Ishikawa (cell line): ENCODE measurements around the gene ATRX.

Experiments
- CEBPB ChIP-seq: IDR thresholded peaks from 2 replicates; pipeline ENCODE4 v1.6.1; 2012
- CREB1 ChIP-seq: IDR thresholded peaks from 2 replicates; pipeline ENCODE4 v1.6.1; 2012; ENCODE audit warnings: low read depth
- EGR1 ChIP-seq: IDR thresholded peaks from 2 replicates; pipeline ENCODE4 v1.6.1; 2012
- EP300 ChIP-seq: IDR thresholded peaks from 2 replicates; pipeline ENCODE4 v1.6.1; 2012; ENCODE audit warnings: borderline replicate concordance
- FOXM1 ChIP-seq: IDR thresholded peaks from 2 replicates; pipeline ENCODE4 v1.6.1; 2012; ENCODE audit warnings: low read depth, borderline replicate concordance
- MAX ChIP-seq: IDR thresholded peaks from 2 replicates; pipeline ENCODE4 v1.6.1; 2012
- NFIC ChIP-seq: IDR thresholded peaks from 2 replicates; pipeline ENCODE4 v1.6.1; 2012
- RAD21 ChIP-seq: IDR thresholded peaks from 2 replicates; pipeline ENCODE4 v1.6.1; 2012; ENCODE audit warnings: low read depth
- REST ChIP-seq: IDR thresholded peaks from 2 replicates; pipeline ENCODE4 v1.6.1; 2012; ENCODE audit warnings: low read depth, mild to moderate bottlenecking
- TAF1 ChIP-seq: IDR thresholded peaks from 2 replicates; pipeline ENCODE4 v1.6.1; 2012; ENCODE audit warnings: low read depth, mild to moderate bottlenecking
- TCF12 ChIP-seq: IDR thresholded peaks from 2 replicates; pipeline ENCODE4 v1.6.1; 2012; ENCODE audit warnings: low read depth
- TEAD4 ChIP-seq: IDR thresholded peaks from 2 replicates; pipeline ENCODE4 v1.6.1; 2012
- USF1 ChIP-seq: IDR thresholded peaks from 2 replicates; pipeline ENCODE4 v1.6.1; 2012
- YY1 ChIP-seq: IDR thresholded peaks from 2 replicates; pipeline ENCODE4 v1.6.1; 2012; ENCODE audit warnings: low read depth
- ZBTB7A ChIP-seq: IDR thresholded peaks from 2 replicates; pipeline ENCODE4 v1.6.1; 2012; ENCODE audit warnings: low read depth

ATRX gene

GRCh38 chrX:77528034-77528433, 258.0 kb downstream of the ATRX start:
- no peak for TF ChIP-seq TAF1
- TF ChIP-seq CEBPB, result no peak
- TF ChIP-seq MAX, result no peak
- TF ChIP-seq NFIC, result no peak
- no peak for TF ChIP-seq EP300
- no peak for TF ChIP-seq YY1
- TF ChIP-seq ZBTB7A, result no peak
- TF ChIP-seq REST, result no peak
- no peak for TF ChIP-seq TEAD4
- TF ChIP-seq EGR1, result no peak
- TF ChIP-seq CREB1, result no peak

- TF ChIP-seq REST (no peak), NFIC (no peak), CREB1 (no peak), ZBTB7A (no peak), TCF12 (no peak), EGR1 (no peak), EP300 (no peak), TEAD4 (no peak), FOXM1 (no peak), TAF1 (no peak), USF1 (no peak), YY1 (no peak), CEBPB (no peak), RAD21 (no peak), MAX (no peak)
These were observed 258.6 kb downstream of the ATRX start for GRCh38 chrX:77527233-77528001.

GRCh38 chrX:77519765-77520164, 266.3 kb downstream of the ATRX start:
- TF ChIP-seq USF1 (no peak), CREB1 (no peak), TEAD4 (no peak), ZBTB7A (no peak), EP300 (no peak), TCF12 (no peak), TAF1 (no peak), REST (no peak), MAX (no peak), CEBPB (no peak), RAD21 (no peak), NFIC (no peak)

GRCh38 chrX:77514177-77514576, 271.8 kb downstream of the ATRX start:
- TF ChIP-seq YY1 (no peak), TAF1 (no peak), TEAD4 (no peak), CREB1 (no peak), MAX (no peak), TCF12 (no peak), ZBTB7A (no peak), EP300 (no peak), RAD21 (no peak), REST (no peak), CEBPB (no peak), FOXM1 (no peak), USF1 (no peak), EGR1 (no peak), NFIC (no peak)
